ENCODE results near the gene TRMT1.

- TF ChIP-seq CTCF (IDR thresholded peaks at IDR 0.05; ENCODE audit: low read length), result no peak
- no peak for TF ChIP-seq EZH2 (IDR thresholded peaks at IDR 0.05; ENCODE audit: borderline replicate concordance, low read length)
Measured at GRCh38 chr19:13133241-13133870, 16.8 kb upstream of the TRMT1 start.
